ENCODE results near the gene CLDN3. TPM values are rescaled to one million over a fixed set of nuclear protein-coding genes. Genes with fewer than 3 reads are reported as not detected.

Gene CLDN3
- total RNA-seq, 1 experiment from 2014 or later = not detected

DNA sequence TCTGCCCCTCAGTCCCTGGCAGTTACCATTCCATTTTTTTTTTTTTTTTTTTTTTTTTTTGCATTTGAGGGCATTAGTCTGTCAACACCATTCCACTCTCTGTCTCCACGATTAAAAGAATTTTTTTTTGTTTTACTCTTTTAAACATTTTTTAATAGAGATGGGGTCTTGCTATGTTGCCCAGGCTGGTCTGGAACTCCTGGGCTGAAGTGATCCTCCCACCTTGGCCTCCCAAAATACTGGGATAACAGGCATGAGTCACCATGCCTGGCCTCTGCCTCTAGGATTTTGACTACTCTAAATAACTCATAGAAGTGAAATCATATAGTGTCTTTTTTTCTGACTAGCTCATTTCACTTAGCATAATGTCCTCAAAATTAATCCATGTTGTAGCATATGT lies 16.5 kb upstream of the CLDN3 start:
- Histone ChIP-seq H3K9ac (ENCODE audit: low read length) (no peak overlapping the region), H3K36me3 (ENCODE audit: insufficient read depth, low read length) (no peaks in the 10 kb centered on the region), H4K20me1 (ENCODE audit: insufficient read depth, low read depth, low read length) (no peaks in the 10 kb centered on the region), H3K9me2 (replicated peaks; ENCODE audit: insufficient read depth, low read length) (no peaks in the 10 kb centered on the region), H3K4me2 (ENCODE audit: low read depth, low read length, poor library complexity, severe bottlenecking) (no peak overlapping the region), H3K27me3 (ENCODE audit: low read length) (no peaks in the 10 kb centered on the region), H3K79me2 (ENCODE audit: low read length) (no peaks in the 10 kb centered on the region), H3K4me1 (ENCODE audit: low read length) (no peaks in the 10 kb centered on the region), H3K9me3 (ENCODE audit: low read length) (no peaks in the 10 kb centered on the region), H2AFZ (ENCODE audit: low read length) (no peak overlapping the region), H3K4me3 (ENCODE audit: low read length) (no peak overlapping the region), H3K27ac (ENCODE audit: low read length) (no peak overlapping the region)
- DNase-seq = no peak

DNA sequence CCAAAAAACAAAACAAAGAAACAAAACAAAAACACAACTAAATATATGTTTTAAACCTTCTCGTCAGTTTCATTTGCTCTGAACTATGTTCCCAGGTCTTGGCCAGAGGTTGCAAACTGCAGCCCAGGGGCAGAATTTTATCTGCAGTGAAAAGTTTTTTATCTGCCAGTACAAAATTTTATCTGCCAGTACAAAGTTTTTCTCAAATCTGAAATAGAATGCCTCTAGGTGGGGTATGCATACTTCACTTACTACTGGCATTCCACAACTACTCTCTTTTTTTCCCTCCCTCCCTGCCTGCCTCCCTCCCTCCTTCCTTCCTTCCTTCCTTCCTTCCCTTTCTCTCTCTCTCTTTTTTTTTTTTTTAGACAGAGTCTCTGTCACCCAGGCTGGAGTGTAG lies 9.4 kb upstream of the CLDN3 start:
- DNase-seq = no peak
- Histone ChIP-seq H3K4me3 (ENCODE audit: low read length) (no peak overlapping the region), H3K9me2 (replicated peaks; ENCODE audit: insufficient read depth, low read length) (no peaks in the 10 kb centered on the region)

DNA sequence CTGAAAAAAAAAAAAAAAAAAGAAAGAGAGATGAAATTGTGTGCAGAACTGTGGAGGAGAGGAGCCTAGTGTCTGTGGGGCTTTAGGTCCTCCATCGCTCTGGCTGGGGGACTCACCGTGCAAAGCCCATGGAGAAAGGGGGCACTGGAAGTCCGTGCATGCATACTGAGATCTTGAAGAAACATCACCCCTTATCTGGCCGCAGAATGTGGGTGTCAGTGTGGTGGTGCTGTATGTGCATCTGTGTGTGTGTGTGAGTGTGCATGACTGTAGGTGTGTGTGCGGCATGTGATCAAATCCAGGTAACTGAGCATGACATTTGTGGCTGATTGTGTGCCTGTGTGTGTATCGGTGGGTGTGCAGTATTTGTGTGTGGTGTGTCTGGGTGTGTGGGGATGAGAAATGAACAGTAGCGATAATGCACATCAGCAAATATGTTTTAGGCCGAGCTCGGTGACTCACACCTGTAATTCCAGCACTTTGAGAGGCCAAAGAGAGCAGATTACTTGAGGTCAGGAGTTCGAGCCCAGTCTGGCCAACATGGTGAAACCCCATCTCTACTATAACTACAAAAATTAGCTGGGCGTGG lies 8.8 kb upstream of the CLDN3 start:
- H4K20me1 ChIP-seq (ENCODE audit: insufficient read depth, low read depth, low read length) = no peaks in the 10 kb centered on the region

More for the DNA sequence above, 9.4 kb upstream of the CLDN3 start:
- H3K9ac ChIP-seq (ENCODE audit: low read length) = no peak overlapping the region
- no peak overlapping the region for H3K4me2 ChIP-seq (ENCODE audit: low read depth, low read length, poor library complexity, severe bottlenecking)
- no peaks in the 10 kb centered on the region for H3K27me3 ChIP-seq (ENCODE audit: low read length)
- H3K27ac ChIP-seq (ENCODE audit: low read length) = no peak overlapping the region
- no peaks in the 10 kb centered on the region for H4K20me1 ChIP-seq (ENCODE audit: insufficient read depth, low read depth, low read length)
- H2AFZ ChIP-seq (ENCODE audit: low read length) = no peak overlapping the region
- no peaks in the 10 kb centered on the region for H3K36me3 ChIP-seq (ENCODE audit: insufficient read depth, low read length)
- H3K9me3 ChIP-seq (ENCODE audit: low read length) = no peaks in the 10 kb centered on the region
- no peaks in the 10 kb centered on the region; the same call in 1 of the 2 replicates for H3K4me1 ChIP-seq (ENCODE audit: low read length)
- no peaks in the 10 kb centered on the region for H3K79me2 ChIP-seq (ENCODE audit: low read length)

DNA sequence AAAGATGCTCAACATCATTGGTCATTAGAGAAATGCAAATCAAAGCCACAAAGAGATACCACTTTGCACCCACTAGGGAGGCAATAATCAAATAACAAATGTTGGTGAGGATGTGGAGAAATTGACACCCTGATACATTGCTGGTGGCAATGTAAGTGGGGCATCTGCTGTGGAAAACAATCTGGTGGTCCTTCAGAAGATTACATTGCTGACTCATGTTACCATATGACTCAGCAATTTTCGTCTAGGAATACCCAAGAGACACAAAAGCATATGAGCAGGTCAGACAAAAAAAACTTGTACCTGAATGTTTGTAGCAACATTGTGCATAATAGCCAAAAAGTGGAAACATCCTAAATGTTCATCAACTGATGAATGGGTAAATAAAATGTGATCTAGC lies 4.9 kb upstream of the CLDN3 start:
- H3K4me3 ChIP-seq (ENCODE audit: low read length) = no peak overlapping the region
- H2AFZ ChIP-seq (ENCODE audit: low read length) = no peak overlapping the region
- no peaks in the 10 kb centered on the region for H3K79me2 ChIP-seq (ENCODE audit: low read length)
- no peak overlapping the region for H3K27ac ChIP-seq (ENCODE audit: low read length)
- no peaks in the 10 kb centered on the region for H3K9me2 ChIP-seq (replicated peaks; ENCODE audit: insufficient read depth, low read length)
- no peaks in the 10 kb centered on the region for H4K20me1 ChIP-seq (ENCODE audit: insufficient read depth, low read depth, low read length)
- H3K4me1 ChIP-seq (ENCODE audit: low read length) = no peaks in the 10 kb centered on the region; the same call in 1 of the 2 replicates
- no peak for DNase-seq
- H3K36me3 ChIP-seq (ENCODE audit: insufficient read depth, low read length) = no peaks in the 10 kb centered on the region
- no peak overlapping the region for H3K9ac ChIP-seq (ENCODE audit: low read length)
- H3K27me3 ChIP-seq (ENCODE audit: low read length) = no peaks in the 10 kb centered on the region
- H3K9me3 ChIP-seq (ENCODE audit: low read length) = no peaks in the 10 kb centered on the region
- H3K4me2 ChIP-seq (ENCODE audit: low read depth, low read length, poor library complexity, severe bottlenecking) = no peak overlapping the region

More for the DNA sequence above, 8.8 kb upstream of the CLDN3 start:
- Histone ChIP-seq H3K9me3 (ENCODE audit: low read length) (no peaks in the 10 kb centered on the region), H3K4me2 (ENCODE audit: low read depth, low read length, poor library complexity, severe bottlenecking) (no peak overlapping the region), H3K4me3 (ENCODE audit: low read length) (no peak overlapping the region), H3K79me2 (ENCODE audit: low read length) (no peaks in the 10 kb centered on the region), H3K4me1 (ENCODE audit: low read length) (no peaks in the 10 kb centered on the region; the same call in 1 of the 2 replicates), H3K36me3 (ENCODE audit: insufficient read depth, low read length) (no peaks in the 10 kb centered on the region), H3K27ac (ENCODE audit: low read length) (no peak overlapping the region), H2AFZ (ENCODE audit: low read length) (no peak overlapping the region), H3K9ac (ENCODE audit: low read length) (no peak overlapping the region), H3K9me2 (replicated peaks; ENCODE audit: insufficient read depth, low read length) (no peaks in the 10 kb centered on the region), H3K27me3 (ENCODE audit: low read length) (no peaks in the 10 kb centered on the region)
- DNase-seq = no peak

DNA sequence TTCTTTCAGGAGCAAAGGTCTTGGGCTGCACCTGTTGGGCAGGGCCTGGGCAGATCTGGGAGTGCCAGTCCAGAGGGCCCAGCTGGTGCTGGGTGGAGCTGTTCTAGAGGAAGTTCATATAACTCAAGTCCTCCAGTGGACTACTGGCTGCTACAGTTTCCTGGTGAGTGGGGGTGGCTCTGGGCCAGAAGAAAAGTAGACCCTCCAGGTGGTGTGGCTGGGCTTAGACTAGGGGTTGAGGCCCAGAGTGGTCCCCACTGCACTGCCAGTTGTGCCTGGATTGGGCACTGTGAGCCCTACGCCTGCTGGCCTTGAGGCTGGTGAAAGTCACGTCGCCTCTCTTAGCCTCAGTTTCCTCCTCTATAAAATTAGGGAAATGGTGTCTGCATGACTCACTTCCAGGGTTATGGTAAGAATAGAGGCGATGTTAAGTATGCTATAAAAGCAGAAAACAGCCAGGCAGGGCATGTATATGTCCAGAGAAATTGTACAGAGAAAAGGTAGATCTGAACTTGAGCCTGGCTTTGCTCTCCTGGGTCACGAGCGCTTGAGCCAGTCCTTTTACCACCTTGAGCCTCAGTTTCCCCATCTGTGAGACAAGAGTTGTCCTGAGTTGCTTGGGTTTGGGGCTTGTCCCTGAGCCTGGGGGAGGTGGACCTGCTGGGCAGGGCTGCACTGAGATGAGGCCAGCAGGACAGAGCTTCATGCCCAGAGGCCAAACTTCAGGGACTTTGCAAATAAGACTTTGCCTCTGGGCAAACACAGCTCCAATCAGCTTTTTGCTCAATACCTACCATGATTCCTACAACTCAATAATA lies 3.8 kb upstream of the CLDN3 start:
- no peak overlapping the region for H2AFZ ChIP-seq (ENCODE audit: low read length)
- H3K4me1 ChIP-seq (ENCODE audit: low read length) = no peaks in the 10 kb centered on the region; the same call in 1 of the 2 replicates
- H3K79me2 ChIP-seq (ENCODE audit: low read length) = no peaks in the 10 kb centered on the region
- no peak for DNase-seq
- H3K4me2 ChIP-seq (ENCODE audit: low read depth, low read length, poor library complexity, severe bottlenecking) = no peak overlapping the region
- no peak overlapping the region for H3K4me3 ChIP-seq (ENCODE audit: low read length)
- no peaks in the 10 kb centered on the region for H3K27me3 ChIP-seq (ENCODE audit: low read length)
- H3K36me3 ChIP-seq (ENCODE audit: insufficient read depth, low read length) = no peaks in the 10 kb centered on the region
- H3K9me2 ChIP-seq (replicated peaks; ENCODE audit: insufficient read depth, low read length) = no peaks in the 10 kb centered on the region
- no peak overlapping the region for H3K27ac ChIP-seq (ENCODE audit: low read length)
- H3K9me3 ChIP-seq (ENCODE audit: low read length) = no peaks in the 10 kb centered on the region
- no peak overlapping the region for H3K9ac ChIP-seq (ENCODE audit: low read length)
- H4K20me1 ChIP-seq (ENCODE audit: insufficient read depth, low read depth, low read length) = no peaks in the 10 kb centered on the region

DNA sequence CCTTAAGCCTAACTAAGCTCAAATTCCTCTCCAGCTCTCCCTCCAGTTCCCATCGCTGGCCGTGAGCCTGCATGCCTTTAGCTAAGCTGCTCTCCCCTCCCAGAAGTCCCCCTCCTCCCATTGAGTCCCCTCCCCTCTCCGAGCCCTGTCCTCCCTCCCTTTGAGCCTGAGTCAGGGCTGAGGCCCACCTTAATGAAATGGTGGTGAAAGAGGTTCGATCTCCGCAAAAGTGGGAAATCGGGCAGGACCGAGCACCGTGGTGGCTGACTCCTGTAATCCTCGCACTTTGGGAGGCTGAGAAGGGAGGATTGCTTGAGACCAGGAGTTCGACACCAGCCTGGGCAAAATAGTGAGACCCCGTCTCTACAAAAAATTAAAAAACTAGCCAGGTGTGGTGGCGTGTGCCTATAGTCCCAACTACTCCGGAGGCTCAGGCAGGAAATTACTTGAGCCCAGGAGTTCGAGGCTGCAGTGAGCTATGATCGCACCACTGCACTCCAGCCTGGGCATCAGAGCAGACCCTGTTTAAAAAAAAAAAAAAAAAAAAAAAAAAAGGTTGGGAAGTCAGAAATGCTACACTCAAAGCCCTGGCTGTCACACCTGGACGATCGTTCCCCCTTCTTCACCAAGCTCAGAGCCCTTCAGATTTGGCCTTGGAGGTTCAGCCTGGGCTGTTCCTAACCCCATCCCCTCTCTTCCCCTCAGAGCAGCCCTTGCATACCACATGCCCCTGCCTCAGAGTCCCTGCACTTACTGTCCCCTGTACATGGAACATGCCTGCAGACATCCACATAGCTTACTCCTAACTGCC lies 995 bp upstream of the CLDN3 start:
- no peaks in the 10 kb centered on the region for H3K27me3 ChIP-seq (ENCODE audit: low read length)
- no peaks in the 10 kb centered on the region for H3K36me3 ChIP-seq (ENCODE audit: insufficient read depth, low read length)
- H4K20me1 ChIP-seq (ENCODE audit: insufficient read depth, low read depth, low read length) = no peaks in the 10 kb centered on the region
- H3K9ac ChIP-seq (ENCODE audit: low read length) = no peak overlapping the region
- no peaks in the 10 kb centered on the region; the same call in 1 of the 2 replicates for H3K4me1 ChIP-seq (ENCODE audit: low read length)
- H2AFZ ChIP-seq (ENCODE audit: low read length) = no peak overlapping the region
- no peak overlapping the region for H3K4me3 ChIP-seq (ENCODE audit: low read length)
- H3K9me3 ChIP-seq (ENCODE audit: low read length) = no peaks in the 10 kb centered on the region
- no peak overlapping the region for H3K27ac ChIP-seq (ENCODE audit: low read length)
- DNase-seq = no peak
- H3K79me2 ChIP-seq (ENCODE audit: low read length) = no peaks in the 10 kb centered on the region
- H3K4me2 ChIP-seq (ENCODE audit: low read depth, low read length, poor library complexity, severe bottlenecking) = no peak overlapping the region
- H3K9me2 ChIP-seq (replicated peaks; ENCODE audit: insufficient read depth, low read length) = no peaks in the 10 kb centered on the region

DNA sequence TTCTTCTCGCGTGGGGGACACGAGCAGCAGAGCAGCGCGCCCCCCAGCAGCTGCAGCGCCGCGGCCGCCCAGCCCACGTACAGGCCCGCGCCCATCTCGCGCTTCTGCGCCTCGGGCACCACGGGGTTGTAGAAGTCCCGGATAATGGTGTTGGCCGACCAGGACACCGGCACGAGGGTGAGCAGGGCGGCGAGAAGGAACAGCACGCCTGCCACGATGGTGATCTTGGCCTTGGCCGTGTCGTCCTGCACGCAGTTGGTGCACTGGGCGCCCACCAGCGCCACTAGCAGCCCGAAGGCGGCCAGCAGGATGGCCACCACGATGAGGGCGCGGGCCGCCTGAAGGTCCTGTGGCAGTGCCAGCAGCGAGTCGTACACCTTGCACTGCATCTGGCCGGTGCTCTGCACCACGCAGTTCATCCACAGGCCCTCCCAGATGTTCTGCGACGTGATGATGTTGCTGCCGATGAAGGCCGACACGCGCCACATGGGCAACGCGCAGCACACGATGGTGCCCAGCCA lies 529 bp downstream of the CLDN3 start:
- no peak overlapping the region for H2AFZ ChIP-seq (ENCODE audit: low read length)
- no peaks in the 10 kb centered on the region for H3K36me3 ChIP-seq (ENCODE audit: insufficient read depth, low read length)
- H3K9me2 ChIP-seq (replicated peaks; ENCODE audit: insufficient read depth, low read length) = no peaks in the 10 kb centered on the region
- no peaks in the 10 kb centered on the region for H3K79me2 ChIP-seq (ENCODE audit: low read length)
- DNase-seq = no peak
- no peak overlapping the region for H3K4me2 ChIP-seq (ENCODE audit: low read depth, low read length, poor library complexity, severe bottlenecking)
- no peak overlapping the region for H3K9ac ChIP-seq (ENCODE audit: low read length)
- H4K20me1 ChIP-seq (ENCODE audit: insufficient read depth, low read depth, low read length) = no peaks in the 10 kb centered on the region
- H3K9me3 ChIP-seq (ENCODE audit: low read length) = no peaks in the 10 kb centered on the region
- no peaks in the 10 kb centered on the region for H3K27me3 ChIP-seq (ENCODE audit: low read length)
- H3K27ac ChIP-seq (ENCODE audit: low read length) = no peak overlapping the region
- H3K4me1 ChIP-seq (ENCODE audit: low read length) = no peaks in the 10 kb centered on the region
- H3K4me3 ChIP-seq (ENCODE audit: low read length) = no peak overlapping the region
